Endothelial cell of umbilical vein (primary cell): ENCODE measurements around the gene GABARAPL1. TPM values are rescaled to one million over a fixed set of nuclear protein-coding genes. Genes with fewer than 3 reads are reported as not detected.

Source experiments
- BruUV-seq: library from RNA; stranded (reverse); fragments of 400-500 nt; replicated peaks from 2 replicates; lab custom pipeline; 2021; lab: Mats Ljungman, UMichigan
- CTCF ChIA-PET: fragments of 300-600, 350-600 bp; sonication (Branson Sonifier 250); formaldehyde crosslinking; loops from one replicate; lab custom pipeline; 2021; ENCODE audit warnings: antibody characterized with exemption, inconsistent platforms; lab: Charles Lee
- POLR2A ChIA-PET: fragments of 300-600, 350-600 bp; sonication (Branson Sonifier 250); formaldehyde crosslinking; loops from one replicate; lab custom pipeline; 2021; ENCODE audit warnings: antibody characterized with exemption, inconsistent platforms; lab: Charles Lee
- DNase-seq: peaks from one replicate; pipeline ENCODE4 v3.0.0-alpha.2; 2011; ENCODE audit warnings: low read depth, low spot score
- FAIRE-seq: peaks from 2 replicates; lab custom pipeline; 2011; peaks lifted over from hg19 to GRCh38; lab: Jason Lieb, UNC
- H2AFZ ChIP-seq: 2 replicates; pipeline ENCODE4 v1.6.0; 2012; ENCODE audit warnings: low read depth, low read length, control low read depth, inconsistent platforms
- H3K27ac ChIP-seq: 2 replicates; pipeline ENCODE4 v1.5.1; 2011; ENCODE audit warnings: low read depth, mild to moderate bottlenecking, control low read depth, low read length, moderate library complexity; ENCODE audit not compliant: insufficient read depth
- H3K27me3 ChIP-seq, 2 experiments: 2 replicates each; pipeline versions ENCODE4 v1.6.0 to v1.6.1; 2011; ENCODE audit warnings: low read length in 2 of 2, mixed read lengths in 1 of 2; ENCODE audit not compliant: control insufficient read depth in 2 of 2, insufficient read depth in 2 of 2
- H3K36me3 ChIP-seq, 2 experiments: 2 replicates in 1 of 2; 3 replicates in 1 of 2; pipeline ENCODE4 v1.5.1; 2011; ENCODE audit warnings: low read length in 2 of 2, mild to moderate bottlenecking in 1 of 2, moderate library complexity in 1 of 2; ENCODE audit not compliant: control insufficient read depth in 2 of 2, insufficient read depth in 2 of 2; ENCODE audit errors: extremely low read depth in 1 of 2
- H3K4me1 ChIP-seq: 3 replicates; pipeline ENCODE4 v1.5.1; 2011; ENCODE audit warnings: mild to moderate bottlenecking, low read length; ENCODE audit not compliant: control insufficient read depth, insufficient read depth; ENCODE audit errors: extremely low read depth
- H3K4me2 ChIP-seq: 2 replicates; pipeline ENCODE4 v1.6.1; 2011; ENCODE audit warnings: low read length, control low read depth, mixed read lengths; ENCODE audit not compliant: insufficient read depth
- H3K4me3 ChIP-seq, 3 experiments: fragments of 200-600 bp in 1 of 3; sonication (generic), shearing (Covaris generic) in 1 of 3; replicated peaks in 1 of 3; 2 replicates each; pipeline ENCODE4 v1.5.1; 2011 to 2016; ENCODE audit warnings: control low read depth in 3 of 3, low read length in 3 of 3, mild to moderate bottlenecking in 2 of 3, inconsistent platforms in 1 of 3, low read depth in 1 of 3, moderate library complexity in 1 of 3; ENCODE audit not compliant: insufficient read depth in 1 of 3
- H3K79me2 ChIP-seq: 2 replicates; pipeline ENCODE4 v1.6.0; 2012; ENCODE audit warnings: low read length, inconsistent platforms; ENCODE audit not compliant: control insufficient read depth, insufficient read depth
- H3K9ac ChIP-seq: replicated peaks from 2 replicates; pipeline ENCODE3; 2011; ENCODE audit warnings: low read length, control low read depth; ENCODE audit not compliant: insufficient read depth; ENCODE audit errors: extremely low read depth
- H3K9me1 ChIP-seq: replicated peaks from 3 replicates; pipeline ENCODE4 v1.6.0; 2011; ENCODE audit warnings: mild to moderate bottlenecking, low read length; ENCODE audit not compliant: control insufficient read depth, insufficient read depth; ENCODE audit errors: extremely low read depth
- H3K9me3 ChIP-seq: replicated peaks from 2 replicates; pipeline ENCODE4 v1.5.1; 2012; ENCODE audit warnings: low read length, inconsistent platforms; ENCODE audit not compliant: control insufficient read depth, insufficient read depth
- H4K20me1 ChIP-seq: replicated peaks from 2 replicates; pipeline ENCODE3; 2011; ENCODE audit warnings: mild to moderate bottlenecking, low read length; ENCODE audit not compliant: control insufficient read depth, insufficient read depth; ENCODE audit errors: extremely low read depth
- CTCF ChIP-seq, 2 donors: IDR thresholded peaks; 1 replicate in 1 of 2; 2 replicates in 1 of 2; pipeline ENCODE4 v1.5.1; 2011; ENCODE audit warnings: low read length in 2 of 2, mild to moderate bottlenecking in 2 of 2, moderate library complexity in 2 of 2, control low read depth in 1 of 2, inconsistent platforms in 1 of 2, low read depth in 1 of 2; ENCODE audit not compliant: insufficient read depth in 1 of 2; ENCODE audit errors: extremely low read depth in 1 of 2
- EZH2 ChIP-seq: IDR thresholded peaks from 2 replicates; pipeline ENCODE4 v1.6.1; 2012; ENCODE audit warnings: borderline replicate concordance, low read depth, mild to moderate bottlenecking, moderate library complexity, low read length, inconsistent platforms; ENCODE audit not compliant: severe bottlenecking
- MAX ChIP-seq: IDR thresholded peaks from 2 replicates; pipeline ENCODE4 v1.6.1; 2011; ENCODE audit not compliant: insufficient read depth, insufficient read length
- MYC ChIP-seq: IDR thresholded peaks from one replicate; pipeline ENCODE4 v1.6.1; 2011; ENCODE audit warnings: mild to moderate bottlenecking, low read depth, low read length
- dilution Hi-C: fragments of 300-500 bp; cut with MboI; formaldehyde crosslinking; loops from one replicate; pipeline ENCODE4 v1.15.0; 2019; ENCODE audit warnings: low sequenced_read_pairs; ENCODE audit not compliant: extremely low pct_ligation_motif_present
- intact Hi-C: fragments of 100-400 bp; cut with micrococcal nuclease; formaldehyde crosslinking; loops from one replicate; pipeline ENCODE4 v1.10.0; 2022
- polyA plus RNA-seq, 4 experiments: library from polyadenylated mRNA; depleted of rRNA in 3 of 4; stranded (reverse) in 3 of 4; unstranded in 1 of 4; fragments of >200 nt; gene quantifications; 2 replicates each; pipeline versions ENCODE4 v1.2.1 to v1.2.3, GENCODE V29; 2011 to 2012; ENCODE audit warnings: missing spikeins in 1 of 4
- total RNA-seq: library from RNA; stranded (reverse); gene quantifications from 2 replicates; pipeline ENCODE4 v1.2.3, GENCODE V29; 2021

The GABARAPL1 gene
- total and polyA plus RNA-seq, 2 donors (not counting 3 experiments of a cell fraction or from before 2014, with no cell fraction given): 59.4 to 65.6 TPM

- Histone ChIP-seq H3K9ac (no peak overlapping the region), H4K20me1 (no peaks in the 10 kb centered on the region), H2AFZ (no peak overlapping the region), H3K4me1 (peaks cover 11% of the 10 kb centered on the region), H3K36me3 (no peaks in the 10 kb centered on the region), H3K27me3 (no peaks in the 10 kb centered on the region), H3K27ac (no peak overlapping the region), H3K4me3 (no peak overlapping the region), H3K79me2 (peaks cover 24% of the 10 kb centered on the region), H3K9me1 (no peaks in the 10 kb centered on the region), H3K4me2 (no peak overlapping the region), H3K9me3 (no peaks in the 10 kb centered on the region)
- POLR2A ChIA-PET: no interaction called here
- dilution Hi-C loops (no loop called here), intact Hi-C loops (loop anchor here (5.0 kb wide), 2 partner anchors 193 to 462 kb away; partner anchors contain the start of gene STYK1)
- CTCF ChIA-PET: interaction anchor here (1.0 to 1.9 kb wide), 2 partner anchors 57 to 561 kb away, joined by 3 to 5 read pairs; no protein-coding TSS in a partner anchor
- FAIRE-seq (no peak), DNase-seq (no peak)
- no TSS peak for BruUV-seq
- no peak for TF ChIP-seq MAX
- TF ChIP-seq MYC: no peak
- TF ChIP-seq CTCF (IDR thresholded peaks at IDR 0.05; ENCODE audit: extremely low read depth in 1 of 2, insufficient read depth in 1 of 2, low read depth in 1 of 2, low read length in 2 of 2): no peak
- TF ChIP-seq EZH2: no peak
Measured at GRCh38 chr12:10210225-10210624, 2.5 kb upstream of the GABARAPL1 start.
